ENCODE data around the gene DNASE1L2.

DNASE1L2 gene

GRCh38 chr16:2205104-2205966 lies 30.9 kb upstream of the DNASE1L2 start, which contains the start of gene MLST8:
Gene MLST8, plus strand, starts transcription at chr16:2205454. Its CDS starts 632 bp downstream, at chr16:2206086.
- H3K27me3 ChIP-seq, result peaks cover 17% of the 10 kb centered on the region
- H3K9me3 ChIP-seq, result no peaks in the 10 kb centered on the region
- peak within 1 kb of the TSS; percentile 95 to 100 for H3K4me3 ChIP-seq (ENCODE audit: low read depth in 1 of 2, low read length in 1 of 2)
- H3K27ac ChIP-seq, result peak within 1 kb of the TSS; percentile 88
- peak; percentile 28 for TF ChIP-seq CTCF (IDR thresholded peaks at IDR 0.05)
- H3K36me3 ChIP-seq, result peaks cover 24% of the 10 kb centered on the region
- H3K4me1 ChIP-seq (ENCODE audit: control insufficient read depth in 1 of 2, insufficient read depth in 1 of 2, low read depth in 1 of 2, low read length in 1 of 2), result peaks cover 25 to 27% of the 10 kb centered on the region in 2 experiments

- peaks cover 24% of the 10 kb centered on the region for H3K36me3 ChIP-seq
- peaks cover 25 to 27% of the 10 kb centered on the region in 2 experiments for H3K4me1 ChIP-seq (ENCODE audit: control insufficient read depth in 1 of 2, insufficient read depth in 1 of 2, low read depth in 1 of 2, low read length in 1 of 2)
- H3K4me3 ChIP-seq (ENCODE audit: low read depth in 1 of 2, low read length in 1 of 2), result peak overlapping the region; percentile 95 to 100
- no peak for TF ChIP-seq CTCF (IDR thresholded peaks at IDR 0.05)
- no peaks in the 10 kb centered on the region for H3K9me3 ChIP-seq
- peaks cover 11% of the 10 kb centered on the region for H3K27me3 ChIP-seq
- H3K27ac ChIP-seq, result peak overlapping the region; percentile 88
Measured at GRCh38 chr16:2205967-2206313, 30.3 kb upstream of the DNASE1L2 start.

GRCh38 chr16:2206420-2206779 lies 29.8 kb upstream of the DNASE1L2 start:
- Histone ChIP-seq H3K36me3 (peaks cover 24% of the 10 kb centered on the region), H3K27ac (peak overlapping the region; percentile 88), H3K4me3 (ENCODE audit: low read depth in 1 of 2, low read length in 1 of 2) (no peak overlapping the region), H3K4me1 (ENCODE audit: control insufficient read depth in 1 of 2, insufficient read depth in 1 of 2, low read depth in 1 of 2, low read length in 1 of 2) (peaks cover 26 to 27% of the 10 kb centered on the region in 2 experiments), H3K9me3 (no peaks in the 10 kb centered on the region), H3K27me3 (peaks cover 10% of the 10 kb centered on the region)
- TF ChIP-seq CTCF (IDR thresholded peaks at IDR 0.05), result no peak

- peaks cover 31 to 32% of the 10 kb centered on the region in 2 experiments for H3K4me1 ChIP-seq (ENCODE audit: control insufficient read depth in 1 of 2, insufficient read depth in 1 of 2, low read depth in 1 of 2, low read length in 1 of 2)
- H3K27me3 ChIP-seq, result peaks cover 4% of the 10 kb centered on the region
- H3K27ac ChIP-seq, result peak overlapping the region; percentile 88
- no peak for TF ChIP-seq CTCF (IDR thresholded peaks at IDR 0.05)
- no peak overlapping the region for H3K4me3 ChIP-seq (ENCODE audit: low read depth in 1 of 2, low read length in 1 of 2)
- H3K9me3 ChIP-seq, result no peaks in the 10 kb centered on the region
- H3K36me3 ChIP-seq, result peaks cover 24% of the 10 kb centered on the region
Measured at GRCh38 chr16:2206780-2207433, 29.3 kb upstream of the DNASE1L2 start.

GRCh38 chr16:2207872-2208271 lies 28.4 kb upstream of the DNASE1L2 start:
- Histone ChIP-seq H3K27me3 (no peaks in the 10 kb centered on the region), H3K27ac (no peak overlapping the region), H3K36me3 (peaks cover 24% of the 10 kb centered on the region), H3K4me3 (ENCODE audit: low read depth in 1 of 2, low read length in 1 of 2) (no peak overlapping the region), H3K4me1 (ENCODE audit: control insufficient read depth in 1 of 2, insufficient read depth in 1 of 2, low read depth in 1 of 2, low read length in 1 of 2) (peaks cover 40 to 42% of the 10 kb centered on the region in 2 experiments), H3K9me3 (no peaks in the 10 kb centered on the region)
- TF ChIP-seq CTCF (IDR thresholded peaks at IDR 0.05), result no peak
